Neural progenitor cell (in vitro differentiated cells): ENCODE data around the gene MED13L.

ENCODE experiments used
- EZH2 ChIP-seq: fragments of 200-600 bp; sonication (generic); IDR thresholded peaks from 2 replicates; pipeline ENCODE4 v1.6.1; 2017; ENCODE audit warnings: antibody characterized with exemption, mild to moderate bottlenecking, moderate library complexity
- EZH2phosphoT487 ChIP-seq: fragments of 200-600 bp; sonication (generic); IDR thresholded peaks from 2 replicates; pipeline ENCODE4 v1.6.1; 2017; ENCODE audit warnings: antibody characterized with exemption
- TF ChIP-seq, protein P1 (sequence below): fragments of 200-600 bp; sonication (generic); IDR thresholded peaks from 2 replicates; pipeline ENCODE4 v1.5.1; 2017; ENCODE audit warnings: antibody characterized with exemption, mild to moderate bottlenecking

DNA sequence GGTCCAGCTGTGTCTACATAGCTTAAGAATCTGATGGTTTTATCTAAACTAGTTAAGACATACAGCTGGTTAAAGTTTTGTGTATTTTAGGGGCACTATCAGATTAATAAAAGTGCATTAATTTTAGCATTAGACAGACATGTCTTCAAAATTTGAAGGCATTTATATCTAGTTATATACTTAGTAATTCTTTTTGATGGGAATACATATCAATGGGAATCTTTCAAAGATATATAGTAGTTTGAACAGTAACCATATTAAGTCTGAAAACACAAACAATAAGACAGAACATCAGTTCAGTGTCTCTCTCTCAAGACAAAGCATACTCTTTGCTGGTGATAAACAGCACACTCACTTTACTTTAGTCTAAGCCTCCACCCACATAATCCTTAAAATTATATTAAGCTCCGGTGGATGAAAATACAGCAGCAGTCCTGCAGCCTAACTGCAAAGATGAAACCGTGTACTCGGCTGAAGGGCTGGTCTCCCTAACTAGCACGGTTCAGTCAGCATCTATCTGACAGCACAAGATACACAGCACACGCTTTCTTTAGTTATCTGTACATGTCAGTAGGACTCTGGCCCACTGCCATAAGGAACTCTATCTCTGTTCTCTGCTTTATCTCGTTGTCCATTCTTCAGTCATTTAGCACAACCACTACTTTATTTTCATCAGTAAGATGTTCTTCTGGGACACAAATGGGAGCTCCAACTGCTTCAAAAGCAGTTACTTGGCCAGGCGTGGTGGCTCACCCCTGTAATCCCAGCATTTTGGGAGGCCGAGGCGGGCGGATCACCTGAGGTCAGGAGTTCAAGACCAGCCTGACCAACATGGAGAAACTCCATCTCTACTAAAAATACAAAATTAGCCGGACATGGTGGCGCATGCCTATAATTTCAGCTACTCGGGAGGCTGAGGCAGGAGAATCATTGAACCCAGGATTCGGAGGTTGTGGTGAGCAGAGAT, 80.5 kb downstream of the MED13L start:
- TF ChIP-seq, protein P1, sequence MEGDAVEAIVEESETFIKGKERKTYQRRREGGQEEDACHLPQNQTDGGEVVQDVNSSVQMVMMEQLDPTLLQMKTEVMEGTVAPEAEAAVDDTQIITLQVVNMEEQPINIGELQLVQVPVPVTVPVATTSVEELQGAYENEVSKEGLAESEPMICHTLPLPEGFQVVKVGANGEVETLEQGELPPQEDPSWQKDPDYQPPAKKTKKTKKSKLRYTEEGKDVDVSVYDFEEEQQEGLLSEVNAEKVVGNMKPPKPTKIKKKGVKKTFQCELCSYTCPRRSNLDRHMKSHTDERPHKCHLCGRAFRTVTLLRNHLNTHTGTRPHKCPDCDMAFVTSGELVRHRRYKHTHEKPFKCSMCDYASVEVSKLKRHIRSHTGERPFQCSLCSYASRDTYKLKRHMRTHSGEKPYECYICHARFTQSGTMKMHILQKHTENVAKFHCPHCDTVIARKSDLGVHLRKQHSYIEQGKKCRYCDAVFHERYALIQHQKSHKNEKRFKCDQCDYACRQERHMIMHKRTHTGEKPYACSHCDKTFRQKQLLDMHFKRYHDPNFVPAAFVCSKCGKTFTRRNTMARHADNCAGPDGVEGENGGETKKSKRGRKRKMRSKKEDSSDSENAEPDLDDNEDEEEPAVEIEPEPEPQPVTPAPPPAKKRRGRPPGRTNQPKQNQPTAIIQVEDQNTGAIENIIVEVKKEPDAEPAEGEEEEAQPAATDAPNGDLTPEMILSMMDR = no peak
- TF ChIP-seq EZH2phosphoT487 = no peak
- TF ChIP-seq EZH2 = no peak
